ENCODE results near the gene TGM4.
A peak's percentile ranks its signal among the peaks of the same experiment; 100 is the strongest.

DNA sequence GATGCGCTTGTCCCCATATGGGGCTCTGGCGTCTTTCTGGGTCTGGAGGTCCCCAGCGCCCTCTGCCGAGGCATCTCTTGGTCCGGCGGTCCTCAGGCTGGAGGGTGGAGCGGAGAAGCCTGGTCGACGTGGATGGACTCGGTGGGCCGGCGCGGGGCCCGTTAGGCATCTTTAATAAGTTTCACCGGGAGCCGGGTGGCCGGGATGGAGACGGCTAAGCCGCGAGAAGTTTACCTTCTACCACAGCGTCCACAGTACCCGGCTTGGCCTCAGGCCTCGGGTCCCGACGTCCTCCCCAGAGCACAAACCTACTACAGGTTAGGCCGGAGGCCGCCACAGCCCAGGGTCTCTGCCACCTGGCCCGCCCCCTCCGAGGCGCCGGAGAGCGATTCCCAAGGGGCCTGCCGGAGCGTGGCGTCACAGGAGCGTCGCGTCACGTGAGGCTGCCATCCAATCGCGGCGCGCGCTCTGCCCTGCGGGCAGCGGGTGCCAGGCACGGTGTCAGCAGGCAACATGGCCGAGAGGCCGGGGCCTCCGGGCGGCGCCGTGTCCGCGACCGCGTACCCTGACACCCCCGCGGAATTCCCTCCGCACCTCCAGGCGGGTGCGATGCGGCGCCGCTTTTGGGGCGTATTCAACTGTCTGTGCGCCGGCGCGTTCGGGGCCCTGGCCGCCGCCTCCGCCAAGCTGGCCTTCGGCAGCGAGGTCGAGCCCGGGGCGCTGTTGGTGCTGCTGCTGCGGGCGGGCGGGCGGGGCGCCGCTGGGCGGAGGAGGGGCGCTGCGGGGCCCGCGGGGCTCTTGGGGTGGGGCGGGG is 12.8 kb upstream of the TGM4 start, which contains the start of gene TMEM42:
- TF ChIP-seq, protein P1, sequence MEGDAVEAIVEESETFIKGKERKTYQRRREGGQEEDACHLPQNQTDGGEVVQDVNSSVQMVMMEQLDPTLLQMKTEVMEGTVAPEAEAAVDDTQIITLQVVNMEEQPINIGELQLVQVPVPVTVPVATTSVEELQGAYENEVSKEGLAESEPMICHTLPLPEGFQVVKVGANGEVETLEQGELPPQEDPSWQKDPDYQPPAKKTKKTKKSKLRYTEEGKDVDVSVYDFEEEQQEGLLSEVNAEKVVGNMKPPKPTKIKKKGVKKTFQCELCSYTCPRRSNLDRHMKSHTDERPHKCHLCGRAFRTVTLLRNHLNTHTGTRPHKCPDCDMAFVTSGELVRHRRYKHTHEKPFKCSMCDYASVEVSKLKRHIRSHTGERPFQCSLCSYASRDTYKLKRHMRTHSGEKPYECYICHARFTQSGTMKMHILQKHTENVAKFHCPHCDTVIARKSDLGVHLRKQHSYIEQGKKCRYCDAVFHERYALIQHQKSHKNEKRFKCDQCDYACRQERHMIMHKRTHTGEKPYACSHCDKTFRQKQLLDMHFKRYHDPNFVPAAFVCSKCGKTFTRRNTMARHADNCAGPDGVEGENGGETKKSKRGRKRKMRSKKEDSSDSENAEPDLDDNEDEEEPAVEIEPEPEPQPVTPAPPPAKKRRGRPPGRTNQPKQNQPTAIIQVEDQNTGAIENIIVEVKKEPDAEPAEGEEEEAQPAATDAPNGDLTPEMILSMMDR (IDR thresholded peaks at IDR 0.05): no peak
- TF ChIP-seq POLR2A (IDR thresholded peaks at IDR 0.05): peak; percentile 39 to 74
- no peak for TF ChIP-seq EP300 (IDR thresholded peaks at IDR 0.05)

Data from suprapubic skin (tissue), 3 donors.